ENCODE measurements around the gene GLRX2.

GRCh38 chr1:193068013-193068412 is 37.2 kb downstream of the GLRX2 start:
- no peak for TF ChIP-seq POLR2A (IDR thresholded peaks at IDR 0.05)
- TF ChIP-seq, protein P1, sequence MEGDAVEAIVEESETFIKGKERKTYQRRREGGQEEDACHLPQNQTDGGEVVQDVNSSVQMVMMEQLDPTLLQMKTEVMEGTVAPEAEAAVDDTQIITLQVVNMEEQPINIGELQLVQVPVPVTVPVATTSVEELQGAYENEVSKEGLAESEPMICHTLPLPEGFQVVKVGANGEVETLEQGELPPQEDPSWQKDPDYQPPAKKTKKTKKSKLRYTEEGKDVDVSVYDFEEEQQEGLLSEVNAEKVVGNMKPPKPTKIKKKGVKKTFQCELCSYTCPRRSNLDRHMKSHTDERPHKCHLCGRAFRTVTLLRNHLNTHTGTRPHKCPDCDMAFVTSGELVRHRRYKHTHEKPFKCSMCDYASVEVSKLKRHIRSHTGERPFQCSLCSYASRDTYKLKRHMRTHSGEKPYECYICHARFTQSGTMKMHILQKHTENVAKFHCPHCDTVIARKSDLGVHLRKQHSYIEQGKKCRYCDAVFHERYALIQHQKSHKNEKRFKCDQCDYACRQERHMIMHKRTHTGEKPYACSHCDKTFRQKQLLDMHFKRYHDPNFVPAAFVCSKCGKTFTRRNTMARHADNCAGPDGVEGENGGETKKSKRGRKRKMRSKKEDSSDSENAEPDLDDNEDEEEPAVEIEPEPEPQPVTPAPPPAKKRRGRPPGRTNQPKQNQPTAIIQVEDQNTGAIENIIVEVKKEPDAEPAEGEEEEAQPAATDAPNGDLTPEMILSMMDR (IDR thresholded peaks at IDR 0.05): no peak
